Fibroblast of mammary gland (primary cell): ENCODE results near the gene MBD3.
A peak's percentile ranks its signal among the peaks of the same experiment; 100 is the strongest.

Experiments used
- DNase-seq: peaks from one replicate; pipeline ENCODE4 v3.0.0-alpha.2; 2010; ENCODE audit warnings: low read depth
- H3K4me3 ChIP-seq: 2 replicates; pipeline ENCODE4 v1.5.1; 2011; ENCODE audit warnings: low read depth, mild to moderate bottlenecking, low read length, moderate library complexity; ENCODE audit not compliant: control insufficient read depth
- TF ChIP-seq, protein P1 (sequence below): conservative IDR thresholded peaks from 2 replicates; pipeline ENCODE4 v1.5.1; 2011; ENCODE audit warnings: low read depth, low read length, inconsistent platforms; ENCODE audit not compliant: control insufficient read depth, insufficient read depth

Gene MBD3

DNA sequence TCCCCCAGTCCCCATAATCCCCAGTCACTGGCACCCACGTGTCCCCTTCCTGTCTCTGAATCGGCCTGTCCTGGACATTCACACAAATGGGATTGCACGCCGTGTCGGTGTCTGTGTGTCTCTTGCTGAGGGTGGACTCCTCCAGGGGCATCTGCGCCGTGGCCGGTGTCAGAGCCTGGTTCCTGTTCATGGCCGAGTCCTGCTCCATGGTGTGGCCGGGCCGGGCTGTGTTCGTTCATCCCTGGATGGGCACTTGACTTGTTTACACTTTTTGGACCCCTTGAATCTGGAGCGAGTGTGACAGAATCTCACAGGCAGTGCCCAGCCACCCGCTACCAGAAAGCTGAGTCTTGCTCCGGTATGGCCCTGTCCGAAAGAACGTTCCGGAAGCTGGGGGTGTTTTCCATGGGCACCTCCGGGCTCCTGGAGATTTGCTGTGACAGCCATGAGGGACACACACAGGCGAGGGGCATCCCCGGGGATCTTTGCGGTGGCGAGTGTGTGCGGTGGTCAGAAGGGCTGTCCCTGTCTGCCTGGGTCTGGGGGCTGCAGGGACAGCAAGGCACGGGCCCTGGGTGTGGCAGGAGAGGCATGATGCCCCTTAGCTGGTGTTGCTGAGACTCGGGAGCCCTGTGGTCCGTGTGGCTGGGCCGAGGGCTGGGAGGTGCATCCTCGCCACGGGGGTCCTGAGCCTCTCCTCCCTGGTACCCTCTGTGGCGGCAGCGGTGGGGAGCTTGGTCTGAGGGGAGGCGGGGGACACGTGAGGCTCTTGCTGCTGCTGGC lies 18.1 kb downstream of the MBD3 start:
- no peak for DNase-seq
- no peak overlapping the region for H3K4me3 ChIP-seq
- TF ChIP-seq, protein P1, sequence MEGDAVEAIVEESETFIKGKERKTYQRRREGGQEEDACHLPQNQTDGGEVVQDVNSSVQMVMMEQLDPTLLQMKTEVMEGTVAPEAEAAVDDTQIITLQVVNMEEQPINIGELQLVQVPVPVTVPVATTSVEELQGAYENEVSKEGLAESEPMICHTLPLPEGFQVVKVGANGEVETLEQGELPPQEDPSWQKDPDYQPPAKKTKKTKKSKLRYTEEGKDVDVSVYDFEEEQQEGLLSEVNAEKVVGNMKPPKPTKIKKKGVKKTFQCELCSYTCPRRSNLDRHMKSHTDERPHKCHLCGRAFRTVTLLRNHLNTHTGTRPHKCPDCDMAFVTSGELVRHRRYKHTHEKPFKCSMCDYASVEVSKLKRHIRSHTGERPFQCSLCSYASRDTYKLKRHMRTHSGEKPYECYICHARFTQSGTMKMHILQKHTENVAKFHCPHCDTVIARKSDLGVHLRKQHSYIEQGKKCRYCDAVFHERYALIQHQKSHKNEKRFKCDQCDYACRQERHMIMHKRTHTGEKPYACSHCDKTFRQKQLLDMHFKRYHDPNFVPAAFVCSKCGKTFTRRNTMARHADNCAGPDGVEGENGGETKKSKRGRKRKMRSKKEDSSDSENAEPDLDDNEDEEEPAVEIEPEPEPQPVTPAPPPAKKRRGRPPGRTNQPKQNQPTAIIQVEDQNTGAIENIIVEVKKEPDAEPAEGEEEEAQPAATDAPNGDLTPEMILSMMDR, result no peak

DNA sequence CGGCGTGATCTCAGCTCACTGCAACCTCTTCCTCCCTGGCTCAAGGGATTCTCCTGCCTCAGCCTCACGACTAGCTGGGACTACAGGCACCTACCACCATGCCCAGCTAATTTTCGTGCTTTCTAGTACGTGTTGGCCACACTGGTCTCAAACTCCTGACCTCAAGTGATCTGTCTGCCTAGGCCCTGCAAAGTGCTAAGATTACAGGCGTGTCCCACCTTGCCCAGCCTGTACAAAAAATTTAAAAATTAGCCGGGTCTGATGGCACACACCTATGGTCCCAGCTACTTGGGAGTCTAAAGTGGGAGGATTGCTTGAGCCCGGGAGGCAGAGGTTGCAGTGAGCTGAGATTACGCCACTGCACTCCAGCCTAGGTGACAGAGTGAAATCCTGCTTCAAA lies 19.9 kb downstream of the MBD3 start:
- DNase-seq, result no peak
- TF ChIP-seq, protein P1, result no peak
- no peak overlapping the region for H3K4me3 ChIP-seq

DNA sequence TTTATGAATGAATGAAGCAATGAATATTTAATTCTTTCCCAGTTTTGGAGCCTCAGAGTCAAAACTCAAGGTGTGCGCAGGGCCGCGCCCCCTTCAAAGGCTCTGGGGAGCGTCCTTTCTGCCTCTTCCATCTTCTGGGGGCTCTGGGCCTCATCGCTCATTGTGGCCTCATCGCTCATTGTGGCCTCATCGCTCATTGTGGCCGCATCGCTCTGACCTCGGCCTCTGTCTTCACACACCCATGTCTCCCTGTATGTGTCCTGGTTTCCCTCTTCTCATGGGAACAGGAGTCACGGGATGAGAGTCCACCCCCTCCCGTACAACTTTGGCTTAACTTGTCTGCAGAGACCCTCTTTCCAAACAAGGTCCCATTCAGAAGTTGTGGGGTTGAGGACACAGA lies 21.3 kb downstream of the MBD3 start:
- DNase-seq, result no peak
- no peak overlapping the region for H3K4me3 ChIP-seq
- TF ChIP-seq, protein P1, result no peak

DNA sequence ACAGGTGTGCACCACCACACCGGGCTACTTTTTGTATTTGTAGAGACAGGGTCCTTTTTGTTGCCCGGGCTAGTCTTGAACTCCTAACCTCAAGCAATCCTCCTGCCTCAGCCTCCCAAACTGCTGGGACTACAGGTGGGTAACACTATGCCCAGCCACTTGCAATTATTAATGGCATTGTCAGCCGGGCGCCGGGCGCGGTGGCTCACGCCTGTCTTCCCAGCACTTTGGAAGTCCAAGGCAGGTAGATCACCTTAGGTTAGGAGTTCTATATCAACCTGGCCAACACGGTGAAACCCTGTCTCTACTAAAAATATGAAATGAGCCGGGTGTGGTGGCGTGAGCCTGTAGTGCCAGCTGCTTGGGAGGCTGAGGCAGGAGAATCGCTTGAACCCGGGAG lies 21.8 kb downstream of the MBD3 start:
- TF ChIP-seq, protein P1, result no peak
- H3K4me3 ChIP-seq, result no peak overlapping the region
- no peak for DNase-seq

DNA sequence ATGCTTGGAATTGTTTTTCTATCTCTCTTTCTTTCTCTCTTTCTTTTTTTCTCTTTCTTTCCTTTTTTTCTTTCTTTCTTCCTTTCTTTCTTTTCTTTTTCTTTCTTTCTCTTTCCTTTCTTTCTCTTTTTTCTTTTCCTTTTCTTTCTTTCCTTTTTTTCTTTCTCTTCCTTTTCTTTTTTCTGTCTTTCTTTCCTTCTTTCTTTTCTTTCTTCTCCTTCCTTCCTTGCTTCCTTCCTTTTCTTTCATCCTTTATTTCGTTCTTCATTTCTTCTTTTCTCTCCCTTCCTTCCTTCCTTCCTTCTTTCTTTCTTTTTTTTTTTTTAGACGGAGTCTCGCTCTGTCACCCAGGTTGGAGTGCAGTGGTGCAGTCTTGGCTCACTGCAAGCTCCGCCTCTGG lies 22.7 kb downstream of the MBD3 start:
- no peak overlapping the region for H3K4me3 ChIP-seq
- DNase-seq, result no peak
- TF ChIP-seq, protein P1, result no peak

DNA sequence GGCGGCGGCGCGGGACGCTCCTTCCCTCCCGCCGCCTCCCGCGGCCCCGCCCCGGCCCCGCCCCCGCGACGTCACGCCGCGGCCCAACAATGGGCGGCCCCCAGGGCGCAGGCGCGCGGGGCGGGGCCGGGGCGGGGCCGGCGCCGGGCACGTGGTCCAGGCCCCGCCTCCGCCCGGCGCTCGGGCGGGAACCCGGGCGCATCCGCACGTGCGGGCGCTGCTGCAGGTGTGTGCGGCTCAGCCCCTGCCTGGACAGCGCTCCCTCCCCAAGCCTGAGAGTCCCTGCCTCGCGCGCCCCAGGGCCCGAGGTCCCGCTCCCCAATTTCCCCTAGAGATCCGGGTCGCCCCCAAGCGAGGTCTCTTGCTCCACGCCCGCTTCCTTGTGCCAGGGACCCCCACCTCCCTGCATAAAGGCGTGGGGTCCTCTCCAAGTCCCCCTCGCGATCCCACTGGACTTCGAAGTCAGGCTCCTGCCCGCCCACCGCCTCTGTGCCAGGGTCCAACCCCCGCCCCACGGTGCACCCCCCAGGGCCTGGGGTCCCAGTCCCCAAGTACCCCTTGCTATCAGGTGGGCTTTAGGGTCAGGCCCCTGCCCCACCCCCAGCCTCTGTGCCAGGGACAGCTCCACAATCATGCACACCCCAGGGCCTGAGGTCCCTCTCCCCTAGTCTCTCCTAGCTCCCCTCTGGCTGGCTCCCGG lies 24.2 kb downstream of the MBD3 start, which contains the start of gene MEX3D:
MEX3D (minus strand) TSS at position 6 of the 700 bp plus-strand sequence. CDS start 267 bp downstream, outside the sequence.
- H3K4me3 ChIP-seq, result peak within 1 kb of the TSS; percentile 62
- peak; percentile 39 for DNase-seq

More for the DNA sequence above, 24.2 kb downstream of the MBD3 start, which contains the start of gene MEX3D:
- TF ChIP-seq, protein P1, result no peak
